GM10266 (cell line): ENCODE results near the gene EMC10.

Experiments used
- DNase-seq: peaks from one replicate; pipeline ENCODE4 v3.0.0; 2012; ENCODE audit errors: extremely low spot score
- CTCF ChIP-seq: IDR thresholded peaks from 2 replicates; pipeline ENCODE4 v1.5.1; 2012; ENCODE audit warnings: mild to moderate bottlenecking, low read depth; ENCODE audit not compliant: control insufficient read depth, insufficient read depth; ENCODE audit errors: missing control alignments

The EMC10 gene

GRCh38 chr19:50475101-50475568, 1.2 kb upstream of the EMC10 start:
- TF ChIP-seq CTCF, result no peak
- DNase-seq, result no peak

GRCh38 chr19:50475736-50476223, 527 bp upstream of the EMC10 start:
- no peak for TF ChIP-seq CTCF

GRCh38 chr19:50476907-50477238, 566 bp downstream of the EMC10 start:
- no peak for TF ChIP-seq CTCF
- no peak for DNase-seq

More at GRCh38 chr19:50475736-50476223, 527 bp upstream of the EMC10 start:
- no peak for DNase-seq

- no peak for DNase-seq
- no peak for TF ChIP-seq CTCF
Observed at GRCh38 chr19:50477751-50478515, 1.6 kb downstream of the EMC10 start.

GRCh38 chr19:50478901-50479715, 2.8 kb downstream of the EMC10 start:
- no peak for DNase-seq
- TF ChIP-seq CTCF, result peak; percentile 20

GRCh38 chr19:50479761-50480251, 3.5 kb downstream of the EMC10 start:
- DNase-seq, result no peak
- no peak for TF ChIP-seq CTCF
